NK-92 treated with Interleukin-12 subunit alpha and Interleukin-12 subunit beta, amount 100 ng/mL, for 24 hours (cell line): ENCODE data around the gene CIP2A.
A peak's percentile ranks its signal among the peaks of the same experiment; 100 is the strongest.
"Not testable (repeated sequence)": the region's sequence is repeated elsewhere in the genome, so short reads cannot be mapped to it uniquely, and the experiment has no call there.

ENCODE experiments used
- DNase-seq: peaks from one replicate; lab custom pipeline; 2025; lab: John Stamatoyannopoulos, UW

The CIP2A gene

DNA sequence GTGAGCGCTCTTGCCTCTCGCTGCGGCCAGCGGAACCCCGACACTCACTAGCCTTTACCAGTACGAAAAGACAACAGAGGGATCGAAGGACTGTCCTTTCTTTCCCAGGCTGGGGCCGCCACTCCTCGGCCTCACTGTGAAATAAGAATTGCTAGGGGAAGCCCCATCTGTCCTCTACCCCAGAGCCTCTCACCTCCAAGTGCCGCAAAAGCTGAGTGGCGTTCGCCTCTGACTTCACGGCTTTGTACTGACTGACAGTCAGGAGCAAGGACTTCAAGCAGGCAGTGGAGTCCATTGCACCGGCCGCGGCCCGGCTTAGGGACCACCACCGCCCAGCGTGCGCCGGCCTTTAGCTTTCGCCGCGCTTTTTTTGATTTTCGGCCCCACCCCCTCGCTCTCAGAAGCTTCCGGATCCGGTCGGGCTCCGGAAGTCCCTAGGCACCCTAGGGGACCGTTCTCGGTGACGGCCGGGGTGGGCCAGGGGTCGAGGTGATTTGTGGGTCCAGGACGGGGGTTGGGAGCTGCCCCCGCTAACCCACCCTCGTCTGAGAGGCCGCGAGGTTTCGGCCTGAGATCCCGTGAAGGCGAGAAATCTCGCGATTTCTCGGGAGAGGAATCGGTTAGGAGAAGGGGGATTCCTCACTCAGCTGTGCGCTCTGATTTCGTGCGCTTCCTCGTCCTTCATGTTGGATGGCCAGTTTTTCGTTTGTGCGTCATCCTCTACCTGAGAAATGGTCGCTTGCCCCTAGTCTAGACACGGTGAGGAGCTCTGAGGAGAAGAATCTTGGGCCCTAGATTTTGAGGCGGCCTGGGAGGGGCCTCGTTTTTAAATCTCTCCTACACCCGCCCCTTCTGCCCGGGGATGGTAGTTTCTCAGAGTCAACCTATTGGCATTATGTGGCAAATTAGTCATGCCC, at the start of gene CIP2A, which contains the start of gene DZIP3:
Gene CIP2A, minus strand, starts transcription at position 358 of the 917 bp plus-strand sequence. Its CDS starts 63 bp downstream, at position 295.
Gene DZIP3, plus strand, starts transcription at position 642 of the 917 bp plus-strand sequence. CDS start 15,685 bp downstream, outside the sequence.
- DNase-seq, result peak; percentile 91

DNA sequence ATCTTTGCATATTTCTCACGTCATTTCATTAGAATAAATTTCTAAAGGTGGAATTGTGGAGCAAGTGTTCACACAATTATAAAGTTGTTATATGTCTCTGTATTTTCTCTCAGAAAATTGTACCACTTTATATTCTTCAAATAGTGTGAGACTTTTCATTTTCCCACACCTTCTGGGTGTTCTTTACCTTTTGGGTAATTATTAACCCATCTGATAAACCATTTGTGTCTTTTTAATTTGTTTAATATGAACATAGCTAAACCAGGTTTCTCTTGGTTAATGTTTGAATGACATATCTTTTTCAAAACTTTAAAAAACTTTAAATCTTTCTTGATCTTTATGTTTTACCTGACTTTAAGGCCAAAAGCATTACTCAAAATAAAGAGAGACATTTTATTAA, 40.7 kb upstream of the CIP2A start:
- DNase-seq, result no peak

DNA sequence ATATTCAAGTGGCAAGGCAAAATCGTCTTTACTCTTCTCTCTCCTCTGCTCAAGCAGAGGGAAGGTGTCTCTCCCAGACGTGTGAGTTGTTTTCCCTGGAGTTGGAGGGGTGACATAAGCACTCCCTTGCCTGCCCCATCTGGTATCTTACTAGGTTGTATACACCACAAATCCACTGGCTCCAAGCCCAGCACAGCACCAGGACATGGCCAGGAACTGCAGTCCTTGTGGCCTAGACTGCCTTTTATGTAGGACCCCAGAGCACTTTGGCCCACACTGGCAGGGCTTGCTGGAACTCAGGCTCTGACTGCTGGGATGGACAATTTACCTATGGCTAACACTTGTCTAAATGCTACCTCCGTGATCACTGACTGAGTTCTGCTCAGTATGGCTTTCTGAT, 34.3 kb upstream of the CIP2A start:
- DNase-seq, result no peak

DNA sequence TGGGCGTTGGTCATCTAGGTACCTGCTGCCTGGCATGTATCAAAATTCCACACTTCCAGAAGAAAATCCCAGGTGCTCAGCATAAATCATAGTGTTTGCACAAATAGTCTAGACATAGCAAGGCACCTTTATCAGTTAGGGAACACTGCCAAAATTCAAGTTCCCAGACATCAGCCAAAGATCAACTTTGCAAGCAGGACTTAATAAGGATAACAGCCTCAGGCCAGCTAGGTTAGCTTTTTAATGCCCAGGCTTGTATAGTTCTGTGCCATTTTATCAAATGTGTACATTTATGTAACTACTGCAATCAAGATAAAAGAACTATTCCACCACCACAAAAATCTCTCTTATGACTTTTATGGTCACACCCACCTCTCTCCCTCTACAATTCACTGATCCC, 31.0 kb upstream of the CIP2A start:
- no peak for DNase-seq

DNA sequence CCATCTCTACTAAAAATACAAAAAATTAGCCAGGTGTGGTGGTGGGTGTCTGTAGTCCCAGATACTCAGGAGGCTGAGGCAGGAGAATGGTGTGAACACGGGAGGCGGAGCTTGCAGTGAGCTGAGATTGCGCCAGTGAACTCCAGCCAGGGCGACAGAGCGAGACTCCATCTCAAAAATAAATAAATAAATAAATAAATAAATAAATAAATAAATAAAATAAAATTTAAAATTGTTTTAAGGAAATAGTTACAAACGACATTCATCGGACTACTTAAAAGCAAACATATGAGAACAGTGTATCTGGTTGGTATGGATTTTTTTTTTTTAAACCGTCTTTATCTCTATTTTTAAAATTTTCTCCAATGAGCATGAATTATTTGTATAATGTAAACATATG, 26.9 kb upstream of the CIP2A start:
- DNase-seq, result not testable (repeated sequence)

DNA sequence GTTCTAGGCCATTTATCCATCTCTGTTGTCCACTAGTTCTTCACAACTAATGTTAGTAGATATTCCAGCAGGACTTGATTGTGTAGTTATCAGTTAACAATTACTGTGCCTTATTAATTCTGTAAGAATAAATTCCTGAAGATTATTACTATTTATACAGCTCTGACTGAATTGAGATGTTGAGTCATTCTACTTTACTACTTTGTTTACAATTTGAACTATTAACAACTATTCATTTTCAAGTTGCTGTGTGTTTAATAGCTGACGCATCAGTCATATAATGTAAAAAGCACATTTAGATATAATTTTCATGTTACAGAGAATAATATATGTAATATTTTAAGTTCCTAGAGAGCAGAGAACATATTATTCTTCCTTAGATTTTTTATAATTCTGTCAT, 21.4 kb upstream of the CIP2A start:
- no peak for DNase-seq

DNA sequence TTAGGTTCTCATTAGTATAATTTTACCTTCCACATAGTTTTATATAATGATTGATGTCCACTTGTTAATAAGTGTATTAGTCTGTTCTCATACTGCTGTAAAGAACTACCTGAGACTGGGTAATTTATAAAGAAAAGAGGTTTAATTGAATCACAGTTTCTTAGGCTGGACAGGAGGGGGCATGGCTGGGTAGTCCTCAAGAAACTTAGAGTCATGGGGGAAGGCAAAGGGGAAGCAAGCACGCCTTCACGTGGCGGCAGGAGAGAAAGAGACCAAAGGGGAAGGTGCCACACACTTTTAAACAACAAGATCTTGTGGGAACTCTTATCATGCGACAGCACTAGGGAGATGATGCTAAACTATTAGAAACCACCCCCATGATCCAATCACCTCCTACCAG, 19.5 kb upstream of the CIP2A start:
- no peak for DNase-seq

DNA sequence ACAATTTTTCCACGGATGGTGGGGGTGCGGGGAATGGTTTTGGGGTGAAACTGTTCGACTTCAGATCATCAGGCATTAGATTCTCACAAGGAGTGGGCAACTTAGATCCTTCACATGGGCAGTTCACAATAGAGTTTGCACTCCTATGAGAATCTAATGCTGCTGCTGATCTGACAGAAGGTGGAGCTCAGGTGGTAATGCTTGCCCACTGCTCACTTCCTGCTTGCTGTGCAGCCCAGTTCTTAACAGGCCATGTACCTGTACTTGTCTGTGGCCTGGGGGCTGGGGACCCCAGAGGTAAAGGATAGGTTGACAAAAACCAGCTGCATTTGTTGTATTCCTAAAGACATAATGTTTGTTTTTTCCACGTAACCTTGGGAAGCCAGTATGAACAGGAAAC, 16.3 kb upstream of the CIP2A start:
- no peak for DNase-seq

DNA sequence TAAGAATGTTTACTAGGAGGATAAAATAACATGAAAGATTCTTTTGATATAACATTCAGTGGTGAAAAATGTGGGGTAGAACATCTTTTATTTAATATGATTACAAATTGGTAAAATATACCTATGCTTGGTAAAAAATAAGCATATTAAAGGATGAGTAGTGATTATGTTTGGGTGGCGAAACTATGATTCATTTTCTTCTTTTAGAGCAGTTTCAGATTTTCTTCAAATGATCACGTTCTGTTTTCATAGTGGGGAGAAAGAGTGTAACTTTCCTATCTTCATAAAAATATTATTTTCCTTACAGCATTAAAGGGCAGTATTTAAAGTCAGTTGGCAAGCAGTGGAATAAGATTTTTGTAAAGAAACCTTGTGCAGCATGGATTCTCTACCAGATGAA, 15.8 kb upstream of the CIP2A start:
- no peak for DNase-seq

DNA sequence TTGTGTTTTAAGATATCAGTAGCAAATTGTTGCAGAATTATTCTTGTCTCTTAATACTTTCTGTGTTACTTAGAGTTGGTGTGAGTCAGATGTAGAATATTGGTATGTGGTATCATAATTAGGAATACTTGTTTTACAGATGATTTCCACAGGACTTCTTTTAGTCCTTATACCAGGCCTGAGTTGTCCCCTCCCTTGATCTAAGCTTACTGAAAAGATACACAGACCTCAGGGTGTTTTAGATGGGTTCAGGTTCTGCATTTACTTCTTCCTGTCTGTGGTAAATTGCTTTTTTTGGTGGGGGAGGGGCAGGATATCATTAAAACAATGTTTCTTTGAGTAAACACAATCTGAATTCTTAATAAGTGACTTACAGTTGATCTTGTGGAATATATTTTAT, 14.5 kb upstream of the CIP2A start:
- no peak for DNase-seq

DNA sequence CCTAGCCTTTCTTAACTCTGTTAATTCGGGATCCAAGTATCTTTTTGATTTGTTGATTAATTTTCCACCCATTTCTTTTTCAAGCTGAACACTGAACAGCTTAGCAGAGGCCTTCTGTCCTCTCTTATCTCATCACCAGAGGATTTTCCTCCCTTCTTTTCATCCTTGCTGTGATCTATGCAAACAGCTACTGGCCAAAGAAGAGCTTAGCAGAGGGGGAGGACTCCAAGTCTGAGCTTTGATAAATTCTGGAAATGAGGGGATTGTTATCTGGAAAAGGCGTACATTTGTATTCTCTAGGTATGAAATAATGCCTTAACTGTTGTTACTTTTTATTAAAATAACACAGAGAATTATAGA, 13.7 kb upstream of the CIP2A start:
- DNase-seq, result no peak

DNA sequence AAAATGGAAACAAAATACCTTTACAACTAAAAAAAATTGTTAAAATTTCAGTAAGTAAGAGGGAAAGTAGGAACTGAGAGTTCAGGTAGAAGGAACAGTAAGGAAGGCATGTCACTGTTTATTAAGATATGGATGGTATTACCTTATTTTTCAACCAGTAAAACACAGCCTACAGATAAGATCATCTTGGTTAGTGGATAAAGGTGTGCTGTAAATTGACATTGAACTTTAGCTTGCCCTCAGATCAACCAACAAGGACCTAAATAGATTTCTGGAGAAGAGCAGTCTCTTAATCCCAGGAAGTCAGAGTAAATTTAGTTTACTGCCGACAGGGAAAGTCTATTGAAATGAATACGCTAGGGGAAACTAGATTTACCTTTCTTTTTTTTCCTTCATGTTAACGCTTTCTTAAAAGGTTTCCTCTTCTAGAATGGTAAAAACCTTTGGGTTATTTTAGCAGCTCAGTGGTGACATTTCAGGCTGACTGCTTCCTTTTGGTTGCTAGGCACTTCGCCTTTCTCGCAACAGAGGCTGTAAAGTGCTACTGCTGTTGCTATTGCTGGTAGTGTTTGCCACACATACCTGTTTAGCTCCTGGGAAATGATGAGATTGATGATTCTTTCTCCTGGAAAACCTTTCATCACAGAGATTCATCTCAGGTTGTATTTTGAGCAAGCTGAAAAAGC, 13.2 kb upstream of the CIP2A start:
- no peak for DNase-seq

DNA sequence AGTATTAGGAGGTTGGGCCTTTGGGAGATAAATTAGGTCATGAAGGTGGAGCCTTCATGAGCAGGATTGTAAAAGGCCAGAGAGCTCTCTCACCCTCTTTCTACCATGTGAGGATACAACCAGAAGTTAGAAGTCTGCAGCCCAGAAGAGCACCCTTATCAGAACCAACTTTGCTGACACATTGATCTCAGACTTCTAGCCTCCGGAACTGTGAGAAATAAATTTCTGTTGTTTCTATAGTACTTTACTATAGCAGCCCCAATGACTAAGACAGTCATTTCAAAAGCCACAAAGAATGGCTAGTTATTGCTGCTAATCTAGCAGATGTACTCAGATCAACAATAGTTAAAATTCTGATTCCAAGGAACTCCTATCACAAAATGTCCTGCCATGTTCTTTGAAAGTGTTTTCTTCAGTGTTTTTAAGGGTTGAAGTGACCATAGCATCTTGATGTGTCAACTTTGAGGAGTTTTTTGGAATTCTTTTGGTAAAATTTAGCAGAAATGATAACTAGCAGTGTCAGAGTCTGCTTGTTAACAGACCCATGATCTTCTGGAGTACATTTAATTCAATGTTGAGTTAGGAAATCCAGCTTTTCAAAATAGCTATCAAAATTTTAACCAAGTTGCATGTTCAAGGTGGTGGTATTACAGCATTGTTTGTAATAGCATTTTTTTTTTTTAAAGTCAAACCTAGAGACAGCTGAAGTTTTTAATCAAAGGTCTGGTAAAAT, 10.6 kb upstream of the CIP2A start:
- no peak for DNase-seq

DNA sequence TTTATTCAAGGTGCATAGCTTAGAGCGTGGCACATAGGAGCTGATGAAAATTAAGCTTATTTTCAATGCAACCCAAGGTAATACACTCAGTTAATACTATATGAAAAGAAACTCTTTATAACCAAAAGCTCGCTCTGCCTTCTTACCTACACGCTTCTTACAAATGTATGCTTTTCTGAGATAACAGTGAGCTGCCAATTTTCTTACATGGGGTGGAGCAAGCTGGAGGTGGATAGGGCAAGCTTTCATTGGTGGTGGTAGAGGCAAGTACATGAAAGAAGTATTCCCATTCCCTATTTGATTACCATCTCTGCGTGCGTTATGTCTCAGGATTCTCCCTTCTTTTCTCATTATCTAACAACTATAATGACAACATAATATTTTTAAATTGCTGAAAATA, 9.1 kb upstream of the CIP2A start:
- DNase-seq, result no peak

DNA sequence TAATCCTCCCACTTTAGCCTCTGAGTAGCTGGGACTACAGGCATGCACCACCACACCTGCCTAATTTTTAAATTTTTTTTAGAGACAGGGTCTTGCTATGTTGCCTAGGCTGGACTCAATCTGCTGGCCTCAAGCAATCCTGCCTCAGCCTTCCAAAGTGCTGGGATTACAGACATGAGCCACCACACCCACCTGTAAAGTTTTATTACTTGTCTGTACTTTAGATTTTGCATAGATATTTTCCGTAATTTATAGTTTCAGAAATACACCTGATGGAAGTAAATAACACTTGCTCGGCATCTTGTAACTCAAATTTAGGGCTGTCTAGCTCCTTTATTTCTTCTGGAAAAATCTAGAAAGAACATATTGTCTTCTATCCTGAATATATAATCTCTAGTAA, 6.1 kb upstream of the CIP2A start:
- DNase-seq, result no peak

DNA sequence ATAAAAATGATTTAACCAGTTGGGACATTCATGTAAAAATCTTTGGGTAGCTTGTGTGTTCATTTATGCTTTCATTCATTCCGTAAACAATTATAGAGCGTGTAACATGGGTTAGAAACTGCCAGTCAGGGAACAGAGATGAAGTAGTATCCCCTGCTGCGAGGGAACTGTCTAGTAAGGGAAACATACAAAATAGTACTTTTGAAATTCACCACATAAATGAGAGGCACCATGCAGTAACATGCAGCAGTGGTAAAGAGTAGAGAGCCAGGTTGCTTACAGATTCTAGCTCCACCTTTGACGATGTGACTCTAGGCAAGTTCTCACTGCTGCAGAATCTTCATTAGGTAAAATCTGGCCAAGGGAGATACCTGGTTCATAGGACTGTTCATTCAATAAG, 1.2 kb upstream of the CIP2A start:
- no peak for DNase-seq

DNA sequence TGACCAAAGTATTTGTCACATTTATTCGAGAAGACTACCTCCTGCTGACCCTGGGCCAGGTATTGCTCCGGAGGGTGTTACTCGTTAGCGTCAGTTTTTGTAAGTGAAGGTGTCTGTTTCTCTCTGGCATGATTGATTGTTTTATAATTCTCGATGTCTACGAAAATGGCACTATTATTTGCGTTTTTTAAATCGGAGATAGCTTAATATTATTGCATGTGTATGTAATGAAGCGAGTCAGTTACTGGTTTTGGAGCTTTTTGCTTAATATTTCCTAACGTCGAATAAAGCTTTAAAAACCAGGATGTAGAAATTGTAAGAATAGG, 723 bp upstream of the CIP2A start:
- no peak for DNase-seq

DNA sequence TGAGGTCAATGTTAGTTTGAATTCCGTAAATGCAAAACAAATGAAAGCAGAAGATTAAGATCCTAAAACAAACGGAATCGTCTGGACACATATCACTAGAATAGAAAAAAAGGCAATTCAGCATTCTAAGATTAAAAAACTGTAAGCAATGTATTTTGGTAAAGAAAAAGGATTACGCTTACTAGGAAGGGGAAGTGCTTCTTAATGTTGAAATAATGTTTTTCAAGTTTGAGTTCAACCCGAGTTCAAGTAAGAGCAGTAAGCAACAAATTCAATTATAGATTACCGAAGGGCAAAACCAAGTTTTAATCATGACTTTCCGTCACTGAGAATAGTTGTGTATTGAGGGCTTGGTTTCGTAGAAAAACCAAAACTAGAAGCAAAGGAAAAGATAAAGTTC, 637 bp downstream of the CIP2A start:
- DNase-seq, result no peak

DNA sequence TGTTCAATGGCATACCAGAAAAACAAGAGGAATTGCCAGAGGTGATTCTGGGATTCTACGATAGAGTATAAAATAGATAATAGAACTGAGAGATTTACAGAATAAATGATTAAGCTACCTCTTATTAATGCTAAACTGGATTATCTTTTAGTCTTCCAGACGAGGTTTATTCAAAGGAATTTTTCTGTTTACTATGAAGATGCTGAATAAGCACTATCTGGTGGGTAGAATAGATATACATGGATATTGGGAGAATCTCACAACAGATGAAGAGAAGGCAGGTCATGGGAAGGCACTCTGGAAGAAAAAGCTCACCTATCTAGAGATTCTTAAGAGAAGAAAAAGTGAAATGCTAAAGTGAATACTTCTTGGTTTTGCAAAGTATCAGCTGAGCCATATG, 11.2 kb downstream of the CIP2A start:
- no peak for DNase-seq

DNA sequence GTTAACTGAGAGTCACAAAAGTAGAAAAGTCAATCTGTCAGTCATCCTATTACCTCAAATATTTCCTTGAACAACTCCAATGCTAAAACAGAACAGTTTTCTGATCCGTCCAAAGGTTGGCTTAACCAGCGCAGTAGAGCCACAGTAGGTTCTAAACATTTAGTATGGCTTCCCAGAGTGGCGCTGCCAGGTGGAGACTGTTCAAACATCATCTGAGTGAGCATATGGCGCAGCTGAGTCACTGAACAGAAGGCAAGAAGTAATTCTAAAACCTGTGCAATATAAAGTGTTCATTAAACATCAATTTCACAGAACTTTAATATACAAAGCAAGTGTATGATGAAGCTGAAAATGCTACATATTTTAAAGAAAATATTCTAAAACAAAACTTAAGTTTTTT, 19.9 kb downstream of the CIP2A start:
- DNase-seq, result no peak

DNA sequence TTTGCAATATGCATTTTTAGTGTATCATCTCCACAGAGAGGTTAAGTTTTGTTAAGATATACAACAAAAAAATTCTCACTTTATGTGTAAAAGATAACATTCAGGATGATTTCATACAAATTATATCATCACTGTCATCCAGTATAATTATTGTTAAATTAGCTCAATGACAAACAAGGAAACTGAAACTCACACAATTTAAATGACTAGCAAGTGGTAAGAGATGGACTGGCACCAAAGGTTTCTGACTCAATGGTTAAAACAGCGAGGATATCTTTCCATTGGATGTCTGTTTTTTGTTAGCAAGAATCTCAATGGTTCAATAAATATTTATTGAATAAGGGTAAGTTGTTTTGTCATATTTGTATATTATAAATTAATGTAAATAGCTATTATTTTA, 22.6 kb downstream of the CIP2A start:
- no peak for DNase-seq

DNA sequence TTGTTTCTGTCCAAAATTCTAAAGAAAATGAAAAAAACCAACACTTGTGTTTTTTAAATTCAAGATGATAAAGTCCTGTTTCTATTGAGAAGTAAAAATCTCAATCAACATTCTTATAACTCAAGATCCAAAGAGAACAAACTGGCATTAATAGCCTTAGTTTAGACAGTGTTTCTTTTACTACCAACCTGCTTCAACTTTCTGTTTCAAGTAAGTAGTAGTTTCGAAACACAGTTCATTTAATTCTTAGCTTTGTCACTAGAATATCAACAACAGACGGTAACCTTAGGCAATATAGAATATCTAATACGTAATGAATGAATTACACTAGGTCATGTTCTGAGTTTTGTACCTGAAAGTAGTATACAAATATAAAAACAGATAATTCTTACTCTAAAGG, 23.7 kb downstream of the CIP2A start:
- DNase-seq, result no peak

DNA sequence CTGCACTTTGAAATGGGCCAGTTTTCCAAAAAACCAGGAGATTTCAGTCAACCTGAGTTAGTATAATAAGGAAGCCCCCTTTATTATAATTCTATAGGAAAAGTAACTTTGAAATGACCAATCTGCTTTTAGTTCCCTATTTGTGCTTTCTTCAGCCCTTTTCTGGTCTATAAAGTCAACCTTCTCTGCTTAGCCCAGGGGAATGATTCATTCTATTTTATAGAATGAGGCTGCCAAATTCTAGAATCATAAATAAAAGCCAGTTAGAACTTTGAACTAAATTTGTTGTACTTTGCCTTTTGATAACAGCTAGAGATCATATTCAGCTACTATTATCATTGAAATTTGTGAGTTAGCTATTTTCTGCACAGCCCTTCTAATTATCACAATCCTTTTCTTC, 24.7 kb downstream of the CIP2A start:
- no peak for DNase-seq
